HEK293 (cell line): ENCODE data around the gene TAF1.
A peak's percentile ranks its signal among the peaks of the same experiment; 100 is the strongest.
"Not testable (repeated sequence)": the region's sequence is repeated elsewhere in the genome, so short reads cannot be mapped to it uniquely, and the experiment has no call there.

Experiments used
- CTCF ChIA-PET: fragments of 350-600 bp; formaldehyde crosslinking; extraction: SDS; loops from one replicate; lab custom pipeline; 2021; ENCODE audit warnings: antibody characterized with exemption; lab: Yijun Ruan, JAX
- POLR2A ChIA-PET: fragments of 300-600 bp; formaldehyde crosslinking; extraction: SDS; loops from one replicate; lab custom pipeline; 2020; ENCODE audit warnings: antibody characterized with exemption, inconsistent platforms; lab: Yijun Ruan, JAX
- H3K27ac ChIP-seq: fragments of 200-500 bp; sonication (Bioruptor generic); 2 replicates; pipeline ENCODE4 v1.5.1; 2014; ENCODE audit warnings: low read depth, low read length, control low read depth, inconsistent platforms; ENCODE audit errors: extremely low read depth
- H3K36me3 ChIP-seq, 2 experiments: fragments of 200-500 bp in 1 of 2; sonication (Bioruptor generic) in 1 of 2; 1 replicate in 1 of 2; 2 replicates in 1 of 2; pipeline ENCODE4 v1.5.1; 2014 to 2017; ENCODE audit warnings: inconsistent platforms in 2 of 2, low read length in 2 of 2; ENCODE audit not compliant: control insufficient read depth in 2 of 2, insufficient read depth in 1 of 2
- H3K4me1 ChIP-seq: fragments of 200-500 bp; sonication (Bioruptor generic); 2 replicates; pipeline ENCODE4 v1.5.1; 2014; ENCODE audit warnings: mild to moderate bottlenecking, low read length, inconsistent platforms; ENCODE audit not compliant: control insufficient read depth, insufficient read depth
- H3K4me3 ChIP-seq: 2 replicates; pipeline ENCODE4 v1.5.1; 2011; ENCODE audit warnings: low read depth, mild to moderate bottlenecking, control low read depth, low read length, moderate library complexity
- H3K9me3 ChIP-seq: fragments of 200-500 bp; sonication (Bioruptor generic); 2 replicates; pipeline ENCODE4 v1.5.1; 2014; ENCODE audit warnings: low read depth, low read length, inconsistent platforms; ENCODE audit not compliant: control insufficient read depth, insufficient read depth
- HOXC10 ChIP-seq: sonication (generic); formaldehyde crosslinking; IDR thresholded peaks from 2 replicates; pipeline ENCODE4 v1.8.1; 2023; ENCODE audit warnings: mild to moderate bottlenecking, missing genetic modification reagents
- KLF8 ChIP-seq: fragments of 450-650 bp; formaldehyde crosslinking; IDR thresholded peaks from 2 replicates; pipeline ENCODE4 v1.5.1; 2016; ENCODE audit warnings: missing biosample characterization, missing genetic modification characterization
- KLF9 ChIP-seq: fragments of 450-650 bp; formaldehyde crosslinking; IDR thresholded peaks from 2 replicates; pipeline ENCODE4 v1.5.1; 2016; ENCODE audit warnings: missing biosample characterization, missing genetic modification characterization, low read depth
- OSR2 ChIP-seq: fragments of 450-650 bp; formaldehyde crosslinking; IDR thresholded peaks from 2 replicates; pipeline ENCODE4 v1.5.1; 2016; ENCODE audit warnings: missing biosample characterization, missing genetic modification characterization
- PRDM6 ChIP-seq: fragments of 450-650 bp; formaldehyde crosslinking; IDR thresholded peaks from 2 replicates; pipeline ENCODE4 v1.5.1; 2017; ENCODE audit warnings: missing biosample characterization, missing genetic modification characterization
- REPIN1 ChIP-seq: fragments of 450-650 bp; formaldehyde crosslinking; IDR thresholded peaks from 2 replicates; pipeline ENCODE4 v1.5.1; 2017; ENCODE audit warnings: missing biosample characterization, missing genetic modification characterization, low read depth
- YY2 ChIP-seq: fragments of 450-650 bp; formaldehyde crosslinking; IDR thresholded peaks from 2 replicates; pipeline ENCODE4 v1.5.1; 2016; ENCODE audit warnings: missing biosample characterization, missing genetic modification characterization
- ZBTB17 ChIP-seq: fragments of 450-650 bp; formaldehyde crosslinking; IDR thresholded peaks from 2 replicates; pipeline ENCODE4 v1.5.1; 2016; ENCODE audit warnings: missing biosample characterization, missing genetic modification characterization
- ZBTB20 ChIP-seq: fragments of 450-650 bp; formaldehyde crosslinking; IDR thresholded peaks from 2 replicates; pipeline ENCODE4 v1.5.1; 2016; ENCODE audit warnings: missing biosample characterization, missing genetic modification characterization
- ZNF121 ChIP-seq: fragments of 450-650 bp; formaldehyde crosslinking; IDR thresholded peaks from 2 replicates; pipeline ENCODE4 v1.5.1; 2016; ENCODE audit warnings: missing biosample characterization, missing genetic modification characterization
- ZNF132 ChIP-seq: fragments of 450-650 bp; formaldehyde crosslinking; IDR thresholded peaks from 2 replicates; pipeline ENCODE4 v1.5.1; 2017; ENCODE audit warnings: missing biosample characterization, missing genetic modification characterization, borderline replicate concordance
- ZNF133 ChIP-seq: fragments of 450-650 bp; formaldehyde crosslinking; IDR thresholded peaks from 2 replicates; pipeline ENCODE4 v1.5.1; 2016; ENCODE audit warnings: missing biosample characterization, missing genetic modification characterization
- ZNF335 ChIP-seq: fragments of 450-650 bp; formaldehyde crosslinking; conservative IDR thresholded peaks from 2 replicates; pipeline ENCODE4 v1.5.1; 2016; ENCODE audit warnings: missing biosample characterization, missing genetic modification characterization
- ZNF416 ChIP-seq: fragments of 450-650 bp; formaldehyde crosslinking; IDR thresholded peaks from 2 replicates; pipeline ENCODE4 v1.5.1; 2016; ENCODE audit warnings: missing biosample characterization, missing genetic modification characterization
- ZNF449 ChIP-seq: fragments of 450-650 bp; formaldehyde crosslinking; IDR thresholded peaks from 2 replicates; pipeline ENCODE4 v1.5.1; 2017; ENCODE audit warnings: missing biosample characterization, mild to moderate bottlenecking, missing genetic modification characterization, moderate library complexity
- ZNF521 ChIP-seq: fragments of 450-650 bp; formaldehyde crosslinking; IDR thresholded peaks from 2 replicates; pipeline ENCODE4 v1.5.1; 2017; ENCODE audit warnings: missing biosample characterization, mild to moderate bottlenecking, missing genetic modification characterization
- ZNF561 ChIP-seq: fragments of 450-650 bp; IDR thresholded peaks from 2 replicates; pipeline ENCODE4 v1.5.1; 2018; ENCODE audit warnings: missing biosample characterization, missing genetic modification characterization, borderline replicate concordance

The TAF1 gene

GRCh38 chrX:71366674-71367256 lies 608 bp downstream of the TAF1 start (continued):
- no peak for TF ChIP-seq ZNF561 (tag by site-specific recombination)
- no peak for TF ChIP-seq KLF8 (tag by site-specific recombination)
- TF ChIP-seq KLF9 (tag by site-specific recombination) = no peak
- no peak for TF ChIP-seq ZNF521 (tag by site-specific recombination)
- peak; percentile 78 for TF ChIP-seq ZBTB17 (tag by site-specific recombination)
- TF ChIP-seq ZNF335 = peak; percentile 40; the same call in 1 of the 2 replicates
- no peak for TF ChIP-seq REPIN1 (tag by site-specific recombination)
- peak; percentile 44; the same call in 1 of the 2 replicates for TF ChIP-seq ZBTB20 (tag by site-specific recombination)
- no peak for TF ChIP-seq ZNF416 (tag by site-specific recombination)

GRCh38 chrX:71367396-71367795 lies 1.2 kb downstream of the TAF1 start:
- Histone ChIP-seq H3K9me3 (no peaks in the 10 kb centered on the region; the same call in 1 of the 2 replicates), H3K27ac (peak overlapping the region; percentile 81; the same call in 1 of the 2 replicates), H3K36me3 (peaks cover 26 to 31% of the 10 kb centered on the region in 2 experiments), H3K4me3 (peak overlapping the region; percentile 76), H3K4me1 (0 out of 2 replicates have a peak, but pooled peaks cover 2% of the 10 kb centered on the region)
- TF ChIP-seq ZBTB17 (tag by site-specific recombination) = 0 out of 2 replicates have a peak, but pooled peaks have one; percentile 16
- no peak for TF ChIP-seq HOXC10 (CRISPR knock-in tag)
- ChIA-PET POLR2A (interaction anchor here (2.0 kb wide), 1 partner anchor 84 kb away, joined by 33 read pairs; the partner anchor contains the start of gene NONO), CTCF (interaction anchor here (0.6 kb wide), 1 partner anchor 285 kb away, joined by 4 read pairs; no protein-coding TSS in a partner anchor)

GRCh38 chrX:71372388-71372787 lies 6.2 kb downstream of the TAF1 start:
- Histone ChIP-seq H3K27ac (no peak overlapping the region), H3K9me3 (no peaks in the 10 kb centered on the region), H3K36me3 (peaks cover 57 to 74% of the 10 kb centered on the region in 2 experiments), H3K4me1 (no peaks in the 10 kb centered on the region), H3K4me3 (no peak overlapping the region)
- POLR2A ChIA-PET = no interaction called here
- CTCF ChIA-PET = no interaction called here
- TF ChIP-seq ZNF121 (peak; percentile 72), ZNF521 (tag by site-specific recombination) (no peak), ZNF449 (tag by site-specific recombination) (no peak), YY2 (tag by site-specific recombination) (no peak), ZNF133 (no peak), PRDM6 (no peak)
- TF ChIP-seq, all 188 proteins: peak for 1

GRCh38 chrX:71378732-71379131 lies 12.6 kb downstream of the TAF1 start:
- H3K36me3 ChIP-seq = peaks cover 60 to 94% of the 10 kb centered on the region in 2 experiments
- ChIA-PET POLR2A (interaction anchor here (1.2 kb wide), 1 partner anchor 13 kb away, joined by 5 read pairs; the partner anchor contains the start of gene TAF1), CTCF (interaction anchor here (0.6 kb wide), 1 partner anchor 46 kb away, joined by 3 read pairs; no protein-coding TSS in a partner anchor)
- H3K9me3 ChIP-seq = no peaks in the 10 kb centered on the region; the same call in 1 of the 2 replicates
- no peak overlapping the region for H3K27ac ChIP-seq
- H3K4me3 ChIP-seq = no peak overlapping the region
- no peaks in the 10 kb centered on the region for H3K4me1 ChIP-seq
- TF ChIP-seq OSR2 (tag by site-specific recombination) (no peak), ZNF132 (tag by site-specific recombination) (no peak)

GRCh38 chrX:71391725-71392124 lies 25.6 kb downstream of the TAF1 start:
- H3K27ac ChIP-seq, H3K4me3 ChIP-seq, H3K4me1 ChIP-seq, H3K9me3 ChIP-seq, CTCF ChIA-PET: not testable (repeated sequence)
- POLR2A ChIA-PET = interaction anchor here (1.0 kb wide), 1 partner anchor 26 kb away, joined by 3 read pairs; the partner anchor contains the start of gene TAF1
- H3K36me3 ChIP-seq = peaks cover 70 to 93% of the 10 kb centered on the region in 2 experiments
